RWPE1 (cell line): ENCODE data around the gene MCEMP1.

ENCODE experiments used
- CTCF ChIA-PET: fragments of 350-600 bp; sonication (Branson Sonifier 250); formaldehyde crosslinking; extraction: SDS; loops from one replicate; lab custom pipeline; 2021; lab: Yijun Ruan, JAX
- POLR2A ChIA-PET: fragments of 400-600 bp; formaldehyde crosslinking; extraction: SDS; loops from one replicate; lab custom pipeline; 2020; ENCODE audit warnings: antibody characterized with exemption; ENCODE audit not compliant: low non-redundant PET; lab: Yijun Ruan, JAX
- DNase-seq: peaks from one replicate; pipeline ENCODE4 v3.0.0; 2012; ENCODE audit warnings: low spot score
- H3K27ac ChIP-seq: fragments of 450-650 bp; 2 replicates; pipeline ENCODE4 v1.5.1; 2017
- CTCF ChIP-seq: fragments of 450-650 bp; conservative IDR thresholded peaks from 2 replicates; pipeline ENCODE4 v1.5.1; 2017; ENCODE audit warnings: low read depth, mild to moderate bottlenecking

MCEMP1 gene

DNA sequence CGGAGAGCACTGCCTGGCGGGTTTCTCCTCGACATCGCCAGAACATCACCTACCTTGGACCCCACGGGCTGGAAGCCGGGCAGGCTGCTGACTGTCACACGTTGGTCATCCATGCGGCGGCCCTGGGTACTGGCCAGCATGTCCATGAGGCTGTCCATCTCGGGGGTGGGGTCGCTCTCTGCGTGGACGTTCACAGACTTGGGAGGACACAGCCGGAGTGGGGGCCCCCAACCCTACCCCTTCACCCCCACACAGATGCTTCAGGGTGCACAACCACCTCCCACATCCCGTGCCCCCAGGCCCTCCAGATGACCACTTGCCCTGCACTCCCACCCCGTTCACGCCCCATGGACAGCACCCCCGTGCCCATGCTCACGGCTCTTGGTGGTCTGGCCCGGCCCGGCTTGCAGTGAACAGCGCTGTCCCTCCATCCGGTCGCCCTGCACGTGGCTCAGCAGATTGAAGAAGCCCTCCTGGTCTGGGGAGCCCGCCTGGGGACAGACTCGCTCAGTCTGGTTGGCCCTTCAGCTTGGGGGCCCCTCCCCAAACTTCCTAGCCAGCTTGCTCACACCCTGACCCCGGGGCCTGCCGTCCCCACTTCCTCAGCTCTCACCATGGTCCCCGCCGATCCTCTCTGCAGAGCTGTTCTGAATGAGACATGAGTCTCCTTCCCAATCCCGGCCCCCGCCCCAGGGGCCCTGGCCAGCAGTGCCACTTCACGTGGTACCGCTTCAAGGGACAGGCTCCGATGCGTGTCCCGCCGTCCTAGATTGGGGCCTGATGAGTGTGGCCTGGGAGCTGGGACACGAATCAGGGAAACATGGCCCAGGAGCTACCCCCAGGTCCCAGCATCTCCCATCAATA, 44.3 kb upstream of the MCEMP1 start:
- H3K27ac ChIP-seq = no peak overlapping the region
- no peak for DNase-seq
- ChIA-PET CTCF (interaction anchor here (0.5 to 0.7 kb wide), 2 partner anchors 48 to 167 kb away, joined by 3 to 6 read pairs; partner anchors contain the start of gene TRAPPC5), POLR2A (no interaction called here)
- TF ChIP-seq CTCF = no peak

DNA sequence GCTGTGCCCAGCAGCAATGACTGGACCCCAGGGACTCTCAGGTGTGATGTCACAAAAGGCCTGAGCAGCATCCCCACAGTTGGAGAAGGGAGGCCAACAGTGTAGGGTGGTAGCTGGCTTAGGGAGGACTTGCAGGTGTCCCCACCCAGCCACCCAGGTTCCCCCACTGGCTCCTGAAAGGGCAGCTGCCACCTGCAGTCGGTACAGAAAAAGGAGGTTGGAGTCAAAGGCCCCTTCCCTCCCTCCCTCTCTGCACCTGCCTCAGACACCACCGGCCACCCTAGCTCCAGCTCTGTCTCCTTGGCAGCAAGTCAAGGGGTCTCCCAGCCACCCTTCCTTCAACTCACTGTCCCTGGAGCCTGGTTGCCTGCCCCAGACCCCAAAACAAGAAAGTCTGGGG, 43.2 kb upstream of the MCEMP1 start, which contains the start of gene PCP2:
PCP2 (minus strand) TSS at position 22 of the 400 bp plus-strand sequence. CDS start 262 bp downstream, outside the sequence.
- H3K27ac ChIP-seq = no peak within 1 kb of the TSS
- DNase-seq = no peak
- ChIA-PET CTCF (interaction anchor here (0.5 kb wide), 1 partner anchor 167 kb away, joined by 3 read pairs; no protein-coding TSS in a partner anchor), POLR2A (no interaction called here)
- TF ChIP-seq CTCF = no peak

- DNase-seq = no peak
- ChIA-PET CTCF (interaction anchor here (0.6 kb wide), 2 partner anchors 68 to 160 kb away, joined by 3 read pairs; no protein-coding TSS in a partner anchor), POLR2A (no interaction called here)
- no peak for TF ChIP-seq CTCF
- H3K27ac ChIP-seq = no peak overlapping the region
Observed at GRCh38 chr19:7635670-7636069, 41.2 kb upstream of the MCEMP1 start.

DNA sequence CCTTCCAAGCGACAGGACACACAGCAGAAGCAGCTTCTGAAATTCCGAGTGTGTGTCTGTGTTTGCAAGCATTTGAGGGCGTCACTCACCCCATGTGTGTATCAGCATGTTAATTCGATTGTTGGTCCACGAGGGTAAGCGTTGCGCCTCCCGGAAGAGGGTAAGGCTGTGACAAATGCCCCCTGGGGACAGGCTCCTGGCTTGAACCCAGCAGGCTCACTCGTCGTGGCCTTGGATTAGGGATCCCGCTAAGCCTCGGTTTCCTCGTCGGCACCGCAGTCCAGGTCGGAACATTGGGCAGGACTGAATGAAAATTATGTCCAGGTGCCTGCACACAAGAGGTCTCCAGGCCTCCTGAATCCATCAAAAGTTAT, 40.6 kb upstream of the MCEMP1 start:
- H3K27ac ChIP-seq = peak overlapping the region; percentile 71
- POLR2A ChIA-PET = no interaction called here
- DNase-seq = no peak
- CTCF ChIA-PET = interaction anchor here (0.6 kb wide), 1 partner anchor 68 kb away, joined by 3 read pairs; no protein-coding TSS in a partner anchor
- no peak for TF ChIP-seq CTCF

GRCh38 chr19:7636691-7637373, 40.1 kb upstream of the MCEMP1 start, which contains the start of gene STXBP2:
Gene STXBP2 (plus strand): TSS chr19:7637110. CDS start chr19:7637150, 40 bp downstream.
- no peak for TF ChIP-seq CTCF
- ChIA-PET CTCF (interaction anchor here (0.5 to 1.2 kb wide), 2 partner anchors 163 kb away, joined by 6 to 8 read pairs; no protein-coding TSS in a partner anchor), POLR2A (interaction anchor here (0.6 to 0.8 kb wide), 2 partner anchors 17 to 202 kb away, joined by 3 to 6 read pairs; no protein-coding TSS in a partner anchor)
- DNase-seq = peak; percentile 88
- H3K27ac ChIP-seq = peak within 1 kb of the TSS; percentile 71
